Osteocyte (in vitro differentiated cells): ENCODE measurements around the gene PLXNA4. TPM values are rescaled to one million over a fixed set of nuclear protein-coding genes. Genes with fewer than 3 reads are reported as not detected.

ENCODE experiments used
- DNase-seq: peaks from one replicate; pipeline ENCODE4 v3.0.0; 2021; ENCODE audit warnings: mixed read lengths; ENCODE audit not compliant: unreplicated experiment; ENCODE audit errors: extremely low spot score
- H3K27ac Mint-ChIP-seq: one replicate; pipeline ENCODE4 v1.8.0; 2021; ENCODE audit warnings: mild to moderate bottlenecking, mixed read lengths; ENCODE audit not compliant: unreplicated experiment
- H3K27me3 Mint-ChIP-seq: one replicate; pipeline ENCODE4 v1.8.0; 2021; ENCODE audit warnings: mixed read lengths; ENCODE audit not compliant: unreplicated experiment
- H3K36me3 Mint-ChIP-seq: one replicate; pipeline ENCODE4 v1.8.0; 2021; ENCODE audit warnings: mixed read lengths; ENCODE audit not compliant: unreplicated experiment
- H3K4me1 Mint-ChIP-seq: one replicate; pipeline ENCODE4 v1.8.0; 2021; ENCODE audit warnings: mixed read lengths; ENCODE audit not compliant: unreplicated experiment
- H3K4me3 Mint-ChIP-seq: one replicate; pipeline ENCODE4 v1.8.0; 2021; ENCODE audit warnings: mild to moderate bottlenecking, moderate library complexity, mixed read lengths; ENCODE audit not compliant: unreplicated experiment
- H3K9me3 Mint-ChIP-seq: one replicate; pipeline ENCODE4 v1.8.0; 2021; ENCODE audit warnings: mixed read lengths; ENCODE audit not compliant: unreplicated experiment
- total RNA-seq: library from RNA; stranded (reverse); gene quantifications from 2 replicates; pipeline ENCODE4 v1.2.1, GENCODE V29; 2021
- TF ChIP-seq, protein P1 (sequence below): fragments of 200-600 bp; sonication (generic); IDR thresholded peaks from 2 replicates; pipeline ENCODE4 v1.5.0; 2021; ENCODE audit warnings: antibody characterized with exemption, mild to moderate bottlenecking, moderate library complexity

Gene PLXNA4
- total RNA-seq, 1 donor from 2014 or later: 59.0 TPM

DNA sequence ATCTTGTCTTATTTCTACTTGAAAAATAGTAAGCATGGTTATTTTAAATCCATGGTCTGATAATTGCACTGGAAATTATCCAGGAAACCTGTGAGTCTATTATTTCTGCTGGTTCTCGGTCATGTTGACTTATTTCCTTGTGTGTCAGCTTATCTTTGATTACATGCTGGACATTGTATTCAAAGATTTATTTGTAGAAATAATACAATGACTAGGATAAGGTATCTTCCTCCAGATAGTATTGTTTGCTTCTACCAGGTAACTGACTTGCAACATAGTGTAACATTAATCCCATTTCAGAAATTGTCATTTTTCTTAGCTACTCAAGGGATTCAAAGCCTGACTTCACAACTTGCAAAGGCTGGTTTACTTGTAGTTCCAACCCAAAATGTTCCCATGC, 33.4 kb downstream of the PLXNA4 start:
- no peaks in the 10 kb centered on the region for H3K4me1 Mint-ChIP-seq
- peaks cover 31% of the 10 kb centered on the region for H3K36me3 Mint-ChIP-seq
- DNase-seq: no peak
- H3K27ac Mint-ChIP-seq: no peak overlapping the region
- TF ChIP-seq, protein P1, sequence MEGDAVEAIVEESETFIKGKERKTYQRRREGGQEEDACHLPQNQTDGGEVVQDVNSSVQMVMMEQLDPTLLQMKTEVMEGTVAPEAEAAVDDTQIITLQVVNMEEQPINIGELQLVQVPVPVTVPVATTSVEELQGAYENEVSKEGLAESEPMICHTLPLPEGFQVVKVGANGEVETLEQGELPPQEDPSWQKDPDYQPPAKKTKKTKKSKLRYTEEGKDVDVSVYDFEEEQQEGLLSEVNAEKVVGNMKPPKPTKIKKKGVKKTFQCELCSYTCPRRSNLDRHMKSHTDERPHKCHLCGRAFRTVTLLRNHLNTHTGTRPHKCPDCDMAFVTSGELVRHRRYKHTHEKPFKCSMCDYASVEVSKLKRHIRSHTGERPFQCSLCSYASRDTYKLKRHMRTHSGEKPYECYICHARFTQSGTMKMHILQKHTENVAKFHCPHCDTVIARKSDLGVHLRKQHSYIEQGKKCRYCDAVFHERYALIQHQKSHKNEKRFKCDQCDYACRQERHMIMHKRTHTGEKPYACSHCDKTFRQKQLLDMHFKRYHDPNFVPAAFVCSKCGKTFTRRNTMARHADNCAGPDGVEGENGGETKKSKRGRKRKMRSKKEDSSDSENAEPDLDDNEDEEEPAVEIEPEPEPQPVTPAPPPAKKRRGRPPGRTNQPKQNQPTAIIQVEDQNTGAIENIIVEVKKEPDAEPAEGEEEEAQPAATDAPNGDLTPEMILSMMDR: no peak
- H3K4me3 Mint-ChIP-seq: no peak overlapping the region
- no peaks in the 10 kb centered on the region for H3K27me3 Mint-ChIP-seq
- H3K9me3 Mint-ChIP-seq: no peaks in the 10 kb centered on the region

DNA sequence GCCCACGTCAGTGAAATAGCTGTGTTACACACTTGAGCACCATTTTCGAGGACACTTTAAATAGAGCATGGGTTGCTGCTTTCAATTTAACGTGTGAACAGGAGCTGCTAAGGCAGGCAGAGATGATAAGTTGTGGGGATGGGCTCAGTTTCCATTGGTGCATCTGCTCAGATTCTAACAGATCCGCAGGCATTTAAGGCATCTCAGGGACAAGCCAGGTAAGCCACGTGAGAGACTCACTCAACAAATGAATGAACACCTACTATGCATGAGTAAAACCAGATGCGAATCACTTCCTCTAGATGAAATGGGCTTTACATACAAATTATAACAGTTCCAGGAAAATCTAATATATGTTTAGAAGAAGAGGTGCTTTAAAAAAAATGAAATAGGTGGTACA, 34.6 kb downstream of the PLXNA4 start:
- no peak overlapping the region for H3K4me3 Mint-ChIP-seq
- peaks cover 31% of the 10 kb centered on the region for H3K36me3 Mint-ChIP-seq
- DNase-seq: no peak
- TF ChIP-seq, protein P1: no peak
- H3K27ac Mint-ChIP-seq: no peak overlapping the region
- H3K4me1 Mint-ChIP-seq: peaks cover 8% of the 10 kb centered on the region
- H3K27me3 Mint-ChIP-seq: no peaks in the 10 kb centered on the region
- no peaks in the 10 kb centered on the region for H3K9me3 Mint-ChIP-seq

DNA sequence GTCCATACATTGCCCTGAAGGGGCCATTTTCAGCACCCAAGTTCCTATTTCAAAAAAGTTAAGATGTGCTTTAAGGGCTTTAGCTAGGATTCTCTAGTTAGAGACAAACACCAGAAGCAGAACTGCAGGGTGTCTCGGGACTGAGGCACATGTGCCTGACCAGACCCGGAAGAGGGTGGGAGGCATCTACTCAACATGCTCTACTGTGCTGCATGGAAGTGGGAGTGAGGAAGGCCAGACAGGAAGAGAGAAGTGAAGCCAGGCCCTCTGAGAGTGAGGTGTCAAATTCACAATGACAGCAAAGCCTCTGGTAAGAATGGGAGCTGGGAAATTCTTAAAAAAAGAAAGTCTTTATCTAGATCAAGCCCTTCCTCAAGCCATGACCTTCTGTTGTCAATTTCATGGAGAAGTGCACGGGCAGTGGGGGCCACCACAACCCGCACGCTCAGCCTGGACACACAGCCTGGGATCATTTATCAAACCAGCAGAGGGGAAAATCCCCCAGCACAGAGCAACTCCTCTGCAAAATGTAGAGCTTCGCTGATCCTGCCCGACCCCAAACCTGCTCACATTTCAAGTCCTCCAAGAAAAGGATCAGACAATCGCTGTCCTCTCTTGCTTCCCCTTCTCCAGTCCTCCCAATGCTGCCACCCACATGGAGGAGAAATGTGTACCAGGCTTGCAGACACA, 38.7 kb downstream of the PLXNA4 start:
- H3K4me1 Mint-ChIP-seq: peaks cover 10% of the 10 kb centered on the region
- no peaks in the 10 kb centered on the region for H3K27me3 Mint-ChIP-seq
- H3K9me3 Mint-ChIP-seq: no peaks in the 10 kb centered on the region
- H3K36me3 Mint-ChIP-seq: peaks cover 25% of the 10 kb centered on the region
- no peak overlapping the region for H3K4me3 Mint-ChIP-seq
- TF ChIP-seq, protein P1: no peak
- no peak overlapping the region for H3K27ac Mint-ChIP-seq
- no peak for DNase-seq

DNA sequence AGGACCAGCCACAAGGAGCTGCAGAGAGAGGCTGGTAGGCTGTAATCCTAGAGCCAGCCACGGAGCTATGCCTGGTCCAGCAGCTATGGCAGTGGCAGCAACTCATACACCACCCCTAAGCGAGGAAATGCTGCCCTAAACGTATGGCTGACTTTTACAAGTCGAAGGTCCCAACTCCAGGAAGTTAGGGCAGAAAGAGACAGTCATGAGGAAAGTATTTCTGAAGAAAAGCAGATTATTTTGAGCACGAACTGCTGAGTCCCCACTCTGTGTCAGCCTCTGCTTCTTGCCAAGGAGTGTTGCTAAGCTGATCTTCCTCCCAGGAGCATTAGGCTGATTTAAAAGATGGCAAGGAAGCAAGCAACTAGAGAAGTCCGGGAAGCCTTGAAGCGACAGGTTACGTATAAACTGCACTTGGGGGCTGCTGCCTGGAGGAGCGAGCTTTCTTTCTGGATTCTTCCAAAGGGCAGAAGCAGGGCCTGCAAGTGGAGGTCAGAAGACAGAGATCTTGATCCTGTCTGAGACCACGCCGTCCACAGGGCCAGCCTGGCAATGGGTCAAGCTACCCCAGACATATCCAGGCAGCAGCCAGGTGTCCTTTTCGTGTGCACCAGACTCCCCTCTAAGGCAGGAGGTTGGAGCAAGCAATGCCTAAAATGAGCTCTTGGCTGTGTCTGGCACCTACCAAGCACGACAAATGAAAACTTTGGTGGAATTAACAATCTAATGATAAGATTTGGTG, 39.4 kb downstream of the PLXNA4 start:
- TF ChIP-seq, protein P1: no peak
- Mint-ChIP-seq H3K4me1 (peaks cover 10% of the 10 kb centered on the region), H3K27me3 (no peaks in the 10 kb centered on the region), H3K9me3 (no peaks in the 10 kb centered on the region), H3K4me3 (no peak overlapping the region), H3K27ac (no peak overlapping the region), H3K36me3 (peaks cover 22% of the 10 kb centered on the region)
- no peak for DNase-seq

DNA sequence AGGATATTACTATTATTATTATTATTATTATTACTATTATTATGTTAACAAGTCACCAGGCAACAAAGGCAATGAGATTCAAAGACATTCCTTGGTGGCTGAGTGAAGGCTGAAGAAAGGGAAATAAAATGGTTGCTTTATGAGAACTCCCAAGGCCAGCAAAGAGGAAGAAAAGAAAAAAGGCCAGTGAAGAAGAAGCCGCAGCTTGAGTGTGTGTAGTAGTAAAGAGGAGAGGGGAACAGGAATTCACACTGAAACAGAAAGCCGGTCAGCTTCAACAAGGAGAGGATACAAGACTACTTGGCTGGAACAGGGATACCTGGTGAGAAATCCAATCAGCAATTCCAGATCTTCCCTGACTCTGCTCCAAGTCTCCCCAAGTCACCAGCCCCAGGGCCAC, 42.4 kb downstream of the PLXNA4 start:
- TF ChIP-seq, protein P1: no peak
- no peak overlapping the region for H3K4me3 Mint-ChIP-seq
- H3K4me1 Mint-ChIP-seq: peaks cover 10% of the 10 kb centered on the region
- H3K27ac Mint-ChIP-seq: no peak overlapping the region
- no peaks in the 10 kb centered on the region for H3K9me3 Mint-ChIP-seq
- H3K27me3 Mint-ChIP-seq: no peaks in the 10 kb centered on the region
- no peak for DNase-seq
- H3K36me3 Mint-ChIP-seq: peaks cover 13% of the 10 kb centered on the region
